Left lobe of liver (tissue), 2 donors: ENCODE data around the gene SYK. TPM values are rescaled to one million over a fixed set of nuclear protein-coding genes. Genes with fewer than 3 reads are reported as not detected.

ENCODE experiments used
- ATAC-seq: fragments of 200-7000 bp; cut with Tn5 transposase; one replicate; pipeline ENCODE4 v1.9.1; 2020; ENCODE audit warnings: mild to moderate bottlenecking, moderate library complexity
- DNase-seq: peaks from one replicate; pipeline ENCODE4 v3.0.0-alpha.2; 2020; ENCODE audit warnings: low spot score
- total RNA-seq: library from RNA; stranded (reverse); gene quantifications from one replicate; pipeline ENCODE4 v1.2.1, GENCODE V29; 2021
- donor health status: DM: no; HTN: no; CAD: no; lungs with moderate emphysema.
- donor health status: DM: no; HTN: yes; CAD: no.

Gene SYK
- total RNA-seq, 1 donor from 2014 or later, result 3.2 TPM

DNA sequence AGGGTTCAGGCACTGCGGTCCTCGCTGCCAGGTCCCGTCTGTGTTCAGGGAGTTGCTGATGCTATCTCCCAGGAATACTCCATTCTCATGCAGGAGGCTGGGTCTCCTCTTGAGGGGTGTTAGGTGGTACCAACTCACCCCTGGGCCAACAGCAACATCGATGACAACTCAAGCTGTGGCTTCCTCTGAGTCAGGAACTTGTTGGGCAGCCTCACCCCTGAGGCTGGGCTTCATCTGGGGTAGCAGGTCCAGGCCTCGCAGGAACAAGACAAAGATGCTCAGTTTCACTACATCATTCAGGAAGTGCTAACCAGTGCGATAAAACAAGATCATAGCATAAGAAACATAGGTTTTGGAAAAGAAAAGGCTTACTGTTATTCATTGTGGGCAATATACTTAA is 125.9 kb downstream of the SYK start:
- ATAC-seq (no peak), DNase-seq (no peak)

DNA sequence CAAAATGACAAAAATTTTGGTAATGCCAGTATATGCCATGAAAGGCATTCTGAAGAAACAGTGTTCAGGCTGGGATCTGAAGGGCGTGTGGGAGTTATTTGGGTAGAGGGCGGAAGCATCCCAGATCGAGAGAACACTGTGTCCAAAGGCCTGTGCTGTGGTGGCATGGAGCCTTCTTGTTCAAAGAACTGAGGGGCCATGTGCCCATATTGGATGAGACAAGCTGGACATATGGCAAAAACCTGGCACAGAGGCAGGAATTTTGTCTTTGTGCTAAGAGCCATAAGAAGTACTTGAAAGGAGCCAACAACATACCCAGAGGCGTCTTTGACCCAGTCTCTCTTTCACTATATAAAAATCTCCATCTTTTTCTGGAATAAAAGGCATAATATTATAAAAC is 128.0 kb downstream of the SYK start:
- ATAC-seq (no peak), DNase-seq (no peak)

DNA sequence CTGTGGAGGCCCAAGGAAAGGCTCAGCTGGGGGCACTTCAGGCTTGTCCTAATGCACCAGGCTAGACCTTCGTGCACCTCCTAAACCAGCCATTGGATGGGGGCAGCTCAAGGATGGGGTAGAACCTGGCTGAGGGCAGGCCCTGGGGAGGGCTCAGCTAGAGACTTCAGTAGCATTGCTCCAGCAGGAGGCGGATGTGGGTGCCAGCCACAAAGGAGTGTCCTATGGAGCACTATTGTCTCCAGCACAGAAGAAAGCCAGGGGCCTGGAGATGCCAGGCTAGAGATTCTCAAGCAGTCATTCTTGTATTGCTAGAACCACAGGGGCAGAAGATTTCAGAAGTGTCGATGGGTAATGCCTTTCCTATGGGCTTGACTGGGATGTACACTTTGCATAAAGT is 131.8 kb downstream of the SYK start:
- ATAC-seq (no peak), DNase-seq (no peak)

DNA sequence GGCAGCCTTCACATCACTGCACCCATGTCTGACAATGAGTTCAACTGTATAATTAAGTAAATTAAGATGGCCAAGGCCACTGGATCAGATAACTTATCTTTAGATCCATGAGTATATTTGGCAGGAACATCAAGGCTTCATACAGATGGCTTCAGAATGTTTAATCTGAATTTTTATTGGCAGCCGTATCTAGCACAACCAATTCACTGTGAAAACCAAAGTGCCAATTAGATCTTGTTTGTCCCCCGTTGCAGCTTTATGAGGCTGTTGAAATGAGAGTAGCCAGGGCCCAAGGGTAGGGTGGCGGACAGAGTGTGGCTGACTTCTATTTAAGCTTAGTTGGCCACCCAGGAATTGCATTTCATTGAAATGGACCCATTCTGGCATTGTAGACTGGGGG is 137.7 kb downstream of the SYK start:
- DNase-seq (no peak), ATAC-seq (no peak)

DNA sequence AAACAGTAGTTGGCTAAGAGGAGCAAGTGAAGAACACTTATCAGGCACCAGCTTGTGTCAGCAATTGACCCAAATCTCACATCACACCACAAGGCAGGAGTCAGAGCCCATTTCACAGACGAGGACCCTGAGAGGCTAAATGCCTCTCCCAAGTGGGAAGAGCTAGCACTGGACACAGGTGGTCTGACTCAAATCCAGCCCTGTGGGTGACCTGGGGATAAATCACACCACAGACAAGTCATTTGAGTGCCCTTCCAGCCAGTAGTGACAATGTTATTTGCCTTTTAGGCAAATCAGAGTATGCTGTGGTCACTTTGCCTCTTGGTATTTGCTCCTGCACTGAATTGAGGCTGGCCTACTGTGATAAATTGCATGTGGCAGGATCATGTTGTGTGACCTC is 138.7 kb downstream of the SYK start:
- no peak for ATAC-seq
- DNase-seq, result no peak

DNA sequence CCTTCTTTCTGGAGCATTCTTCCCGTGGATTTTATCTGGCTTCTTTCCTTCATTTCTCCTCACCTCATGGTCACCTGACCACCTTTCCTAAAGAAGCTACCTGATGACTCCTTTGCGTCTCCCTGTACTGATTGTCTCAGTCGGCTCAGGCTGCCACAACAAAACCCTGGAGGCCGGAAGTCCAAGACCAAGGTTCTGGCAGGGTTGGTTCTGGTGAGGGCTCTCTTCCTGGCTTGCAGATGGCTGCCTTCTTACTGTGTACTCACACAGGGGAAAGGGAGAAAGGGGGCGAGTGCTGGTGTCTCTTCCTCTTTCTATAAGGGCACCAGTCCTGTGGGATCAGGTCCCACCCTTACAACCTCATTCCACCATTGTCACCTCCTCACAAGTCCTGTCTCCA is 140.0 kb downstream of the SYK start:
- DNase-seq (no peak), ATAC-seq (no peak)

DNA sequence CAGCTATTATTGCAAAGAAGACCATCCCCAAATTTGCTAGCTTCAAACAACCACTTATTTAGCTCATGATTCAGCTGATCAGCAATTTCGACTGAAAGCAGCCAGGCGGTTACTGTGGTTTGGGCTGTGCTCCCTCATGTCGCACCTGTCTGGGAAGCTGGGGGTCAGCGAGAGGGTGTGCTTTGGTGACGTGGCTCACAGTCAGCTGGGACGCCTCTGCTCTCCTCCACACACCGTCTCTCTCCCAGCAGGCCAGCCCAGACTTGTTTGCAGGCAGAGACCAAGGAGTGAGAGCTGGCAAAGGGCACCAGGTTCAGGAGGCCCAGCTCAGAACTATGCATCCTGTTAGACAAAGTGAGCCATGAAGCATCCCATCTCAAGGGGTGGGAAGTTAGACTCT is 140.9 kb downstream of the SYK start:
- no peak for DNase-seq
- ATAC-seq, result no peak

DNA sequence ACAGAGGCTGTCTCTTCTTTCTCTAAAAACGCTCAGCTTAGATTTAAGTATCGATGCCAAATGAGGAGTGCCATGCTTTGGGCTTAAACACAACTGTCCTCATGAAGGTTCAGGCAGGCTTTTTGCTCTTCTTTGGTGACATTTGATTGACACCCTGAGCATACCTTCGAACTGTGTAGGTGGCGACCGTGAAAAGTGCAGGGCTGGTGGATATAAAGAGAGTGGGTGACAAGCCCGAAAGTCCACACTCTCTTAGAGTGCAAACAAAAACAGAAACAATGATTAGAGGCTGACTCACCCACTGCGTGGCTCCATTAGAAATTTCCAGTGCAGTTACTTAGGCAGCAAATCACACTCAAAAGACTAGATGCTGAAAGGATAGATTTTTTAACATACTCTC is 141.7 kb downstream of the SYK start:
- ATAC-seq (no peak), DNase-seq (no peak)

DNA sequence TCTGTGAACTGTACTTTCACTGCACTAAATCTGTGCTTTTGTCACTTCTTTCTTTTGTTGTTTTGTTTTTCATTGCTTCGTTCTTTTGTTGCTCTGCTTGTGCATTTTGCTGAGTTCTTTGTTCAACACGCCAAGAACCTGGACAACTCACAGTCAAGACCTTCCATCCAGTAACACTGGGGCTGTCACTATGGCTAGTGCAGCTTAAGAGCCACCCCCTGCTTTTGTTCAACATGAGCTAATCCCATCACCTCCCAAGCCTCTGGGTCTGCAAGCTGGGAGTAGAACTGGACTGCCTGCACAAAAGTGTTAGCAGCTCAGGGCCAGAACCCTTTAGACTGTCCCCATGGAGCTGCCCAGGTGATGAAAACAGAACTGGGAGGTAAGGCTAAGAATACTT is 143.7 kb downstream of the SYK start:
- DNase-seq (no peak), ATAC-seq (no peak)

DNA sequence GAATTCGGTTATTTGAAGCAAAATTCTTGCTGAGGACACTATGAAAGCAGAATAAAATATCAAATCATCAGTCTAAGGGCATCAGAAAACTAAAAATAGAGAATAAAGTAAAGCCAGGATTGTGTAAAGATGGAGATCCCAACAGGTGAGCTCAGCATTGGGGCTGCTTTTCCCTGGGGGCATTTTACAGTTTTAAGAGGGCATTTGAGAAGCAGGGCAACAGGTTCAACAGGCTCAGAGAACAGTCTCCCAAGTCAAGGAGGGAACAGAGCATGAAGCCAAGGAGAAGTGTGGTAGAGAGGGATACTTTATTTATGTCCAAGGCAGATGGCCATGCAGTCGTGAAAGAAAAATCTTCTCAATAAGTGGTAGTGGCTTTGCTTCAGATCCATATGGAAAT is 145.4 kb downstream of the SYK start:
- no peak for ATAC-seq
- no peak for DNase-seq

Other genes starting within 250 kb of the SYK start
- gene DIRAS2, start 159.0 kb upstream of the SYK start, total RNA-seq, result 0.20 TPM